Natural killer cell (primary cell): ENCODE measurements around the gene RAG1. TPM values are rescaled to one million over a fixed set of nuclear protein-coding genes. Genes with fewer than 3 reads are reported as not detected.

Experiments
- ATAC-seq, 3 donors: fragments of 150-1000 bp in 2 of 3; fragments of 200-7000 bp in 1 of 3; cut with Tn5 transposase; 1 replicate in 1 of 3; 2 replicates in 2 of 3; pipeline ENCODE4 v1.10.0; 2021; ENCODE audit warnings: mild to moderate bottlenecking in 2 of 3, moderate library complexity in 2 of 3
- DNase-seq, 2 donors: peaks; one replicate each; pipeline versions ENCODE4 v3.0.0 to v3.0.0-alpha.2; 2013 to 2021; ENCODE audit warnings: mixed read lengths in 1 of 2
- H3K27ac ChIP-seq: one replicate; pipeline ENCODE4 v1.5.1; 2013; ENCODE audit warnings: mild to moderate bottlenecking, low read length
- H3K27me3 ChIP-seq: one replicate; pipeline ENCODE4 v1.6.1; 2013; ENCODE audit warnings: low read length; ENCODE audit not compliant: control insufficient read depth, insufficient read depth
- H3K36me3 ChIP-seq: one replicate; pipeline ENCODE4 v1.6.1; 2013; ENCODE audit warnings: low read length; ENCODE audit not compliant: control insufficient read depth, insufficient read depth
- H3K4me1 ChIP-seq: one replicate; pipeline ENCODE4 v1.6.1; 2013; ENCODE audit warnings: low read length; ENCODE audit not compliant: control insufficient read depth, insufficient read depth
- H3K4me3 ChIP-seq: one replicate; pipeline ENCODE4 v1.5.1; 2013; ENCODE audit warnings: low read length
- H3K9me3 ChIP-seq: one replicate; pipeline ENCODE4 v1.6.1; 2013; ENCODE audit warnings: low read length; ENCODE audit not compliant: control insufficient read depth, insufficient read depth
- H3K27ac Mint-ChIP-seq, 2 donors: one replicate each; pipeline ENCODE4 v1.8.0; 2022; ENCODE audit warnings: mild to moderate bottlenecking in 2 of 2, mixed read lengths in 2 of 2, moderate library complexity in 1 of 2
- H3K27me3 Mint-ChIP-seq, 2 donors: one replicate each; pipeline ENCODE4 v1.8.0; 2022; ENCODE audit warnings: low read depth in 2 of 2, mixed read lengths in 2 of 2
- H3K36me3 Mint-ChIP-seq: one replicate; pipeline ENCODE4 v1.8.0; 2022; ENCODE audit warnings: mixed read lengths
- H3K4me1 Mint-ChIP-seq, 2 donors: one replicate each; pipeline ENCODE4 v1.8.0; 2022; ENCODE audit warnings: mixed read lengths in 2 of 2
- H3K4me3 Mint-ChIP-seq: one replicate; pipeline ENCODE4 v1.8.0; 2022; ENCODE audit warnings: mild to moderate bottlenecking, moderate library complexity, mixed read lengths
- H3K9me3 Mint-ChIP-seq, 2 donors: one replicate each; pipeline ENCODE4 v1.8.0; 2022; ENCODE audit warnings: mixed read lengths in 2 of 2
- CTCF ChIP-seq: fragments of 200-600 bp; IDR thresholded peaks from one replicate; pipeline ENCODE4 v1.8.0; 2022; ENCODE audit warnings: antibody characterized with exemption
- WGBS: methylation state at CpG from one replicate; pipeline ENCODE4 v1.1.7; 2013; ENCODE audit warnings: missing lambda C conversion rate; ENCODE audit not compliant: insufficient coverage; 5-methylcytosine and 5-hydroxymethylcytosine counted together
- intact Hi-C: fragments of 100-400 bp; cut with micrococcal nuclease; formaldehyde crosslinking; loops from one replicate; pipeline ENCODE4 v1.14.2; 2022
- total RNA-seq, 4 donors: library from RNA; stranded (reverse); fragments of 120-200 nt in 1 of 4; gene quantifications; one replicate each; pipeline versions ENCODE4 v1.2.3 to v1.2.4, GENCODE V29; 2013 to 2022

The RAG1 gene
- total RNA-seq, 3 donors from 2014 or later (not counting 1 experiment from before 2014, with no cell fraction given): 0.96 to 2.1 (median 1.4) TPM

- no peak for ATAC-seq
- Mint-ChIP-seq H3K9me3 (no peaks in the 10 kb centered on the region), H3K27ac (no peak overlapping the region), H3K4me1 (no peaks in the 10 kb centered on the region), H3K4me3 (no peak overlapping the region), H3K27me3 (peaks cover 0 to 5% of the 10 kb centered on the region in 2 donors), H3K36me3 (no peaks in the 10 kb centered on the region)
- DNase-seq: no peak
- intact Hi-C loops: no loop called here
- Histone ChIP-seq H3K27me3 (no peaks in the 10 kb centered on the region), H3K9me3 (no peaks in the 10 kb centered on the region), H3K4me3 (no peak overlapping the region), H3K36me3 (no peaks in the 10 kb centered on the region), H3K27ac (no peak overlapping the region), H3K4me1 (no peaks in the 10 kb centered on the region)
- TF ChIP-seq CTCF: no peak
Measured at GRCh38 chr11:36602135-36602534, 34.3 kb downstream of the RAG1 start.

- 77% methylated on average over 5 of the region's 6 CpGs for WGBS
- no peak overlapping the region for H3K4me3 Mint-ChIP-seq
- Histone ChIP-seq H3K4me1 (no peaks in the 10 kb centered on the region), H3K36me3 (no peaks in the 10 kb centered on the region), H3K27me3 (no peaks in the 10 kb centered on the region), H3K4me3 (no peak overlapping the region), H3K27ac (no peak overlapping the region), H3K9me3 (no peaks in the 10 kb centered on the region)
- no peak for ATAC-seq
- peaks cover 2 to 11% of the 10 kb centered on the region in 2 donors for H3K27me3 Mint-ChIP-seq
- no peaks in the 10 kb centered on the region for H3K9me3 Mint-ChIP-seq
- H3K36me3 Mint-ChIP-seq: no peaks in the 10 kb centered on the region
- intact Hi-C loops: no loop called here
- H3K27ac Mint-ChIP-seq: no peak overlapping the region
- DNase-seq: no peak
- H3K4me1 Mint-ChIP-seq: no peaks in the 10 kb centered on the region
- no peak for TF ChIP-seq CTCF
Measured at GRCh38 chr11:36605221-36606216, 37.7 kb downstream of the RAG1 start.

GRCh38 chr11:36608491-36609199, 40.8 kb downstream of the RAG1 start:
- H3K27me3 Mint-ChIP-seq: peaks cover 6 to 7% of the 10 kb centered on the region in 2 donors
- Histone ChIP-seq H3K4me3 (no peak overlapping the region), H3K9me3 (no peaks in the 10 kb centered on the region), H3K4me1 (no peaks in the 10 kb centered on the region), H3K36me3 (no peaks in the 10 kb centered on the region), H3K27ac (no peak overlapping the region), H3K27me3 (peaks cover 2% of the 10 kb centered on the region)
- H3K27ac Mint-ChIP-seq: no peak overlapping the region
- DNase-seq (no peak), ATAC-seq (no peak)
- no peak overlapping the region for H3K4me3 Mint-ChIP-seq
- intact Hi-C loops: no loop called here
- WGBS: 68% methylated on average over 1 of the region's 1 CpG
- no peaks in the 10 kb centered on the region for H3K4me1 Mint-ChIP-seq
- H3K36me3 Mint-ChIP-seq: no peaks in the 10 kb centered on the region
- TF ChIP-seq CTCF: no peak
- no peaks in the 10 kb centered on the region for H3K9me3 Mint-ChIP-seq
